GM19468 (cell line): Measurements from ENCODE around the gene KANTR.

Source experiments
- ATAC-seq: cut with Tn5 transposase; IDR thresholded peaks from one replicate; pipeline ENCODE4 v1.9.1; 2021; ENCODE audit warnings: mild to moderate bottlenecking, moderate library complexity, moderate number of reproducible peaks; ENCODE audit not compliant: unreplicated experiment; ENCODE audit errors: extremely low read depth

Gene KANTR

GRCh38 chrX:53093748-53094581 is at the start of gene KANTR:
TSS of gene KANTR (plus strand) at chrX:53094142. CDS start at chrX:53124273, 30,131 bp downstream.
- ATAC-seq: peak; percentile 55

- no peak for ATAC-seq
Measured at GRCh38 chrX:53044995-53045394, 48.9 kb upstream of the KANTR start.

- no peak for ATAC-seq
Measured at GRCh38 chrX:53047228-53047627, 46.7 kb upstream of the KANTR start.

GRCh38 chrX:53048169-53049126 is 45.5 kb upstream of the KANTR start, which contains the start of gene GPR173:
TSS of gene GPR173 (plus strand) at chrX:53048789. CDS start at chrX:53076622, 27,833 bp downstream.
- no peak for ATAC-seq

GRCh38 chrX:53049127-53049517 is 44.8 kb upstream of the KANTR start:
- no peak for ATAC-seq

GRCh38 chrX:53050841-53051240 is 43.1 kb upstream of the KANTR start:
- no peak for ATAC-seq

GRCh38 chrX:53055244-53055849 is 38.6 kb upstream of the KANTR start:
- ATAC-seq: no peak

- no peak for ATAC-seq
Measured at GRCh38 chrX:53056292-53056691, 37.6 kb upstream of the KANTR start.

- ATAC-seq: no peak
Measured at GRCh38 chrX:53065104-53065503, 28.8 kb upstream of the KANTR start.

GRCh38 chrX:53071064-53071463 is 22.9 kb upstream of the KANTR start:
- no peak for ATAC-seq

- ATAC-seq: peak; percentile 84
Measured at GRCh38 chrX:53071604-53072417, 22.1 kb upstream of the KANTR start.

GRCh38 chrX:53072418-53073114 is 21.4 kb upstream of the KANTR start:
- ATAC-seq: no peak

GRCh38 chrX:53073115-53073586 is 20.8 kb upstream of the KANTR start:
- no peak for ATAC-seq

GRCh38 chrX:53075011-53075410 is 18.9 kb upstream of the KANTR start:
- no peak for ATAC-seq

GRCh38 chrX:53076671-53077070 is 17.3 kb upstream of the KANTR start:
- ATAC-seq: no peak

- no peak for ATAC-seq
Measured at GRCh38 chrX:53077207-53078197, 16.4 kb upstream of the KANTR start.

GRCh38 chrX:53078943-53079342 is 15.0 kb upstream of the KANTR start:
- ATAC-seq: no peak
